DMS 273 (cell line): ENCODE measurements around the gene AVPI1.
"Not testable (repeated sequence)": the region's sequence is repeated elsewhere in the genome, so short reads cannot be mapped to it uniquely, and the experiment has no call there.

ENCODE experiments used
- DNase-seq: peaks from one replicate; lab custom pipeline; 2025; ENCODE audit not compliant: unreplicated experiment; lab: John Stamatoyannopoulos, UW

AVPI1 gene

GRCh38 chr10:97684368-97684713, 2.7 kb downstream of the AVPI1 start:
- DNase-seq = not testable (repeated sequence)

DNA sequence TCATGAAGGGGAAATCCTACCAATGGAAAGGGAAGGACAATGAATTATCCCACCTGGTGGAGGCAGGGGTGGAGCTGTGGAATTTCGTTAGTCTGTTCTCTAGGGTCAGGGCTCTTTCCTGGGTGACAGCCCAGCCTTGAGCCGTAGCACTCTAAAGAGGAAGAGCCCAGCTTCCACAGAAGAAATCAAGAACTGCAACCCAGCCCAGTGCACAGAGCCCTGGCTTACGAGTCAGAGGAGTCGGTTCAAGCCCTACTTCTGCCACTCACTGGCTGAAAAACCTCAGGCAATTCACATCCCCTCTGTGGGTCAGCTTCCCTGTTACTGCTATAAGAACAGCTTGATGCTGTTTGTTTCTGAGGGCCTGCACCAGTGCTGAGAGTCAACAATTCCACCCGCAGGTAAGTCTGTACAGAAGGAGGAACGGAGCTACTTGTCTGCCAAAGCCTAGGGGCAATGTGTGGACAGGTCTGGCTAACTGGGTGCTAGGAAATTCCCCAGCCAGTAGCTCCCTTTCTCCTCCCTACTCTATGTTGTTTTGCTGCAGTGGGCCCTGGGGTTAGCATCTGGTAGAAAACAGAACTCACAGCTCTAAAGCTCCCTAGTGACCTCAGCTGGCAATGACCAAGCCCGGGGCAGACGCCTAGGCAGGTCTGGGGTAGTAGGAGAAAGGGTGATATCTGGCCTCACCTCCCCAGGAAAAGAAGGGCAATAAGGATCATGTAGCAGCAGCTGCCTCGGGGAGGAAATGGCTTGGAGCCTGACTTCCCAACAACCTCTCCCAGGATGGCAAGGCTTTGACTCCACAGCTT, 3.3 kb downstream of the AVPI1 start:
- peak; percentile 54 for DNase-seq

- DNase-seq = no peak
Observed at GRCh38 chr10:97682042-97682441, 5.0 kb downstream of the AVPI1 start.

- no peak for DNase-seq
Observed at GRCh38 chr10:97679594-97679993, 7.4 kb downstream of the AVPI1 start.

- peak; percentile 58 for DNase-seq
Observed at GRCh38 chr10:97676770-97677581, 10.1 kb downstream of the AVPI1 start.

DNA sequence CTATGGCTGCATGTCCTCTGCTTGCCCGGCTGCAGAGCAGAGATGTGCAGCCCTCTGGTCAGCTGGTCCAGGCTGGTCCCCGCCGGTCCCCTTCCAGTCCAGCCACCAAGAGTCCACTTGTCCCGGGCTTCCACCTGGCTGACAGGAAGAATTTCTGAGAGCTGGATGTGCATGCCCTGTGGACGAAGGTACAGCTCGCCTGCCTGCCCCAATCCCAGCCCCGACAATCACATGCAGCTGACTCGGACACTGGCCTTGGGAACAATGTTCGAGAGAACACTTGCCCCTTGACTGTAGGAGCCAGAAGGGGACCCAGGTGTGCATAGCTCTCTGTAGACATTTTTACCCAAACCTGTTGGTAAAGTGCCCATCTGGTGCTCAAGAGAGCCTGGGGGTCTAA, 11.8 kb downstream of the AVPI1 start:
- no peak for DNase-seq

- peak; percentile 39 for DNase-seq
Observed at GRCh38 chr10:97673736-97674525, 13.1 kb downstream of the AVPI1 start.

DNA sequence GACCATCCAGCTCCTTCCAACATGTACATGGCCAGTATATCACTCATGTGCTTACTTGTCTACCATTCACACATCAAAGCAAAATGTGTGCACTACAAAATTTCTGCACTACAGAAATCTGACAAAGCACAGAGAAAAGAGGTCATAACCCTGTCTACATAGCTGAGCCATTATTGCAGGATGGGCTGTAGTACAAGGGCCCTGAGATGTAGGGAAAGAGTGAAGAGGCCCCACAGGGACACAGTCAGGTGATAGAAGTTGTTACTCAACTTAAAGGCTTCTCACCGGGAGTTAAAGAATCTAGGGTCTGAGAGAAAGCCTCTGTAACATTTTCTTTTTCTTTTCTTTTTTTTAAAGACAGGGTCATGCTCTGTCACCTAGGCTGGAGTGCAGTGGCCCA, 17.5 kb downstream of the AVPI1 start:
- no peak for DNase-seq

GRCh38 chr10:97667463-97667862, 19.6 kb downstream of the AVPI1 start:
- DNase-seq = no peak

- no peak for DNase-seq
Observed at GRCh38 chr10:97666992-97667391, 20.0 kb downstream of the AVPI1 start.

GRCh38 chr10:97664282-97664850, 22.7 kb downstream of the AVPI1 start:
- DNase-seq = no peak

DNA sequence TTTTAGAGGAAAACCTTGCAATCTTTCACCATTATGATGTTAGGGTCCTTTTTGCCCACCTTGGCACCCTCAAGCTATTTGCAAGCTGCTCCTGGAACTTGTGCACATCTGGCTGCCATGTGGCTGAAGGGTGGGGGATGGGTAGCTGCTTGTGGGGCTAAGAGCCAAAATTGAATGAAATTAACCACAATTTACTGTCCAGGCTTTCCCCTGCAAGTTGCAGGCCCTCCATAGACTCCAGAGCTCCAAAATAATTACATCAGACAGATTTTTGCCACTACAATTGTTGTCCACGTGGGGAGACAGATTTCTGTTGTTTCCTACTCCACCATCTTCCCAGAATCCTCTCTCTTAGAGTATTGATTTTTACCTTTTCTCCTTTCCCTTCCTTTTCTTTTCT, 27.5 kb downstream of the AVPI1 start:
- DNase-seq = peak; percentile 29

- no peak for DNase-seq
Observed at GRCh38 chr10:97656777-97657176, 30.3 kb downstream of the AVPI1 start.

DNA sequence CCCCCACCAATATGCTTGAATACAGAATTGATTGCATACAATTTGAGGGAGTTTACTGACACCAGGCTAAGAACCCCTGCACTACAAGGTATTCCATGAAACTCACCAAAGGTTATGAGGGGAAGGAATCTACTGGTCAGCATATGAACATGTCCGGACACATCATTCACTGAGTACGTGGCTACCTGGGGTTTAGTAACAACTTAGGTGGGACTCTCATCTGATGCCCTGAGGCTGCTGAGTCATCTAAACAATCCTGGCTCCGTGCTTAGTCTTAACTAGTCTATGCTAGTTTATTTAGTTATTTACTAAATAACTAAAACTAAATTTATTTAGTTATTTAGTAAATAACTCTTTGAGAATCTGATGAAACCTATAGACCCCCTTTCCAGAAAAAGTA, 35.3 kb downstream of the AVPI1 start:
- no peak for DNase-seq

DNA sequence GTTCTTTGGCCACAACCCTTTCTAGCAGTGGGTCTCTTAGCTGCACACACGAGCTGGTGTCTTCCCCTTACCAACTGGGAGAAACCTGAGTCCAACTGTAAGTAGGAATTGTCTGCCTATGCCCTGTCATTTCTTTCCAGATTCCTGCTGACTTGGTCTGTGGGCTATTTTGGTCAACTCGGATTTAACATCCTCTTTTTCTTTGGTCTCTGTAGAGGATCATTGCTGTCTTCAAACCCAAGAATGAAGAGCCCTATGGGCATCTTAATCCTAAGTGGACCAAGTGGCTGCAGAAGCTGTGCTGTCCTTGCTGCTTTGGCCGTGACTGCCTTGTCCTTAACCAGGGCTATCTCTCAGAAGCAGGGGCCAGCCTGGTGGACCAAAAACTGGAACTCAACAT, 36.3 kb downstream of the AVPI1 start:
- DNase-seq = no peak

GRCh38 chr10:97649405-97649750, 37.7 kb downstream of the AVPI1 start:
- not testable (repeated sequence) for DNase-seq

DNA sequence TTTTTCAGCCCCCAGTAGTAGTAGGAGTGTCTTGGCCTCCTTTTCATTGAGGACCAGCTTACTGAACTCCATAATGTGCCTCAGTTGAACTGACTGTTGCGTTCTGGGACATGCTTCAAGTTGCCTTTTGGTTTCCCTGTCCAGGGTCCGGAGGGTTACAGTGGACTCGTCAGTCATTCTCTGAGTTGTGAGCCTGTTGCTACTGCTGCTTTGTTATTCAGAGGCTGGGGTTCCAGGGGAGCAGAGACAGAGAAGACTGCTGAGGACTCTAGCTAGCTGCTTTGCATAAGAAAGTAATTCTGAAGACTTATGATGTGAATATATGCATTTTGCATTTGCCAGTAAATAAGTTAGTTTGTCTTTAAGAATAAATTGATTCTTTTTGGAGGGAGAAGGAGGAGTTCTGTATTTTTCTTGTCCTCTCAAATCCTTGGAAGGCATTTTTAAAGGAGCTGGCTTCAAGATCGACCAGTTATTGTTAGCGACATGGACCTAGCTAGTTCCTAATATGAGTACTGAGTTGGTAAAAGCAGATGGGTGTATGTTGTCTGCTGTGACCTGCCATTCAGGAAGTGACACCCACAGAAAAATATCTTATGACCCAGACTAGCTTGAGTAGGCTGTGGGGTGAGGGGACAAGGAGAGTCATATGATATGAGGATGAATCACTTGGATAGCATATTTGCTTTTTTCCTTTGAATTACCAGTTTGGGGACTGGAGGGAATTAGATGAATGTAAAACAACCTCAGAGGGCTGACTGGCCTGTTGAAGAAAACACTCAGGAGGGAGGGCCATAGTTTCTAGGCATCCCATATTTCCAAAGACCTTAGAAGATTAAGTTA, 38.3 kb downstream of the AVPI1 start:
- DNase-seq = no peak

DNA sequence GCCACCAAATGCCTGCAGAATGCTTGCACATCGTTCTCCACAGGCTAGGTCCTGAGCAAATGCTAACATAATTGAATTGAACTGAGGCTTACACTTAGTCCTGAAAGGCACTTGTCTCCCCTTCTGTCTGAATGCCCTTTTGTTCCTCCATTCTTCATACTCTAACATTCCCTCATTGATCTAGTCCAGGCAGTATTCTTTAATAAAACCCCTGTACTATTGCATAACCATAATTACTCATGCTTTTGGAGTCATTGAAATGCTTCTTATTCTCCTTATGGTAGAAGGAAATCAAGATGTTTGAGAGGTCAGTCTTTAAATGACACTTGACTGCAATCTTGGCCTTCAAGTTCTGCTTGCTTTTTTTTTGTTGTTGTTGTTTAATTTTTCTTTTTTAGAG, 39.5 kb downstream of the AVPI1 start:
- DNase-seq = no peak

DNA sequence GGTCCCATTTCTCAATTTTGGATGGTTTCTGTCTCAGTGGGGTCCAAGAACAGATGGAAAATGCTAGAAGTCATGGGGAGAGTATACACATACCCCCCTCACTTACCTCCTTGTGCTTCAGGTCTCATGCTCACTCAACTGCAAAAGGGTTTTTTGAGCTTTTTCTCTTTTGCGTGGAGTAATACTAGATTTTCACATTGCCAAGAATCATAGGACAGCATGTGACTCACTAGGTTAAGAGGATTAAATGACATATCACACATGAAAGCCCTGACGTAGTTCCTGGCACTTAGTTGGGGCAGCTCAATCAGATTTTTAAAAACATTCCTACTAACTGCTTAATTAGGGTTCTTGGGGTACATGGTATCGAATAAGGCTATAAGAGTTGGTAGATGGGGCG, 42.1 kb downstream of the AVPI1 start:
- DNase-seq = no peak

GRCh38 chr10:97643441-97643985, 43.5 kb downstream of the AVPI1 start:
- DNase-seq = no peak
